ENCODE data around the gene SERTAD4.
"Not testable (repeated sequence)": the region's sequence is repeated elsewhere in the genome, so short reads cannot be mapped to it uniquely, and the experiment has no call there.

Gene SERTAD4

GRCh38 chr1:210232511-210233215 is at the start of gene SERTAD4:
Gene SERTAD4 (plus strand): TSS chr1:210232796. CDS start chr1:210237961, 5,165 bp downstream.
- H3K4me1 Mint-ChIP-seq: peaks cover 6% of the 10 kb centered on the region
- H3K27ac Mint-ChIP-seq: no peak within 1 kb of the TSS
- no peak for DNase-seq (ENCODE audit: low spot score in 2 of 2)
- H3K4me3 Mint-ChIP-seq: peak within 1 kb of the TSS; percentile 52
- ATAC-seq: peak; percentile 31
- H3K9me3 Mint-ChIP-seq: no peaks in the 10 kb centered on the region
- H3K36me3 Mint-ChIP-seq: no peaks in the 10 kb centered on the region

- no peaks in the 10 kb centered on the region for H3K9me3 Mint-ChIP-seq
- no peaks in the 10 kb centered on the region for H3K4me1 Mint-ChIP-seq
- H3K27ac Mint-ChIP-seq: no peak overlapping the region
- DNase-seq (ENCODE audit: low spot score in 2 of 2) (no peak), ATAC-seq (no peak)
- H3K4me3 Mint-ChIP-seq: no peak overlapping the region
- no peaks in the 10 kb centered on the region for H3K36me3 Mint-ChIP-seq
These were observed 47.5 kb upstream of the SERTAD4 start for GRCh38 chr1:210185063-210185462.

GRCh38 chr1:210187849-210188606 is 44.6 kb upstream of the SERTAD4 start:
- not testable (repeated sequence) for H3K36me3 Mint-ChIP-seq; ATAC-seq; H3K27ac Mint-ChIP-seq; H3K4me3 Mint-ChIP-seq; H3K4me1 Mint-ChIP-seq; H3K9me3 Mint-ChIP-seq; DNase-seq (ENCODE audit: low spot score in 2 of 2)

GRCh38 chr1:210189426-210189825 is 43.2 kb upstream of the SERTAD4 start:
- Mint-ChIP-seq H3K9me3 (no peaks in the 10 kb centered on the region), H3K27ac (no peak overlapping the region), H3K36me3 (no peaks in the 10 kb centered on the region), H3K4me3 (no peak overlapping the region), H3K4me1 (no peaks in the 10 kb centered on the region)
- ATAC-seq (no peak), DNase-seq (ENCODE audit: low spot score in 2 of 2) (no peak)

GRCh38 chr1:210195635-210196160 is 36.9 kb upstream of the SERTAD4 start:
- Mint-ChIP-seq H3K36me3 (no peaks in the 10 kb centered on the region), H3K4me3 (no peak overlapping the region), H3K9me3 (no peaks in the 10 kb centered on the region), H3K4me1 (no peaks in the 10 kb centered on the region), H3K27ac (no peak overlapping the region)
- ATAC-seq (no peak), DNase-seq (ENCODE audit: low spot score in 2 of 2) (no peak)

GRCh38 chr1:210196266-210196665 is 36.3 kb upstream of the SERTAD4 start:
- H3K27ac Mint-ChIP-seq; H3K4me1 Mint-ChIP-seq; H3K36me3 Mint-ChIP-seq; H3K4me3 Mint-ChIP-seq; DNase-seq (ENCODE audit: low spot score in 2 of 2); ATAC-seq; H3K9me3 Mint-ChIP-seq: not testable (repeated sequence)

- no peak for DNase-seq (ENCODE audit: low spot score in 2 of 2)
- no peaks in the 10 kb centered on the region for H3K4me1 Mint-ChIP-seq
These were observed 33.8 kb upstream of the SERTAD4 start for GRCh38 chr1:210198840-210199239.

GRCh38 chr1:210200124-210200736 is 32.4 kb upstream of the SERTAD4 start:
- no peaks in the 10 kb centered on the region for H3K36me3 Mint-ChIP-seq
- no peak overlapping the region for H3K27ac Mint-ChIP-seq
- no peaks in the 10 kb centered on the region for H3K9me3 Mint-ChIP-seq
- no peak for DNase-seq (ENCODE audit: low spot score in 2 of 2)
- no peak overlapping the region for H3K4me3 Mint-ChIP-seq
- H3K4me1 Mint-ChIP-seq: no peaks in the 10 kb centered on the region
- ATAC-seq: no peak

More at GRCh38 chr1:210198840-210199239, 33.8 kb upstream of the SERTAD4 start:
- no peaks in the 10 kb centered on the region for H3K9me3 Mint-ChIP-seq
- H3K4me3 Mint-ChIP-seq: no peak overlapping the region
- no peaks in the 10 kb centered on the region for H3K36me3 Mint-ChIP-seq
- ATAC-seq: no peak
- no peak overlapping the region for H3K27ac Mint-ChIP-seq

GRCh38 chr1:210201681-210202080 is 30.9 kb upstream of the SERTAD4 start:
- no peak overlapping the region for H3K27ac Mint-ChIP-seq
- H3K4me1 Mint-ChIP-seq: no peaks in the 10 kb centered on the region
- H3K36me3 Mint-ChIP-seq: no peaks in the 10 kb centered on the region
- ATAC-seq (no peak), DNase-seq (ENCODE audit: low spot score in 2 of 2) (no peak)
- no peak overlapping the region for H3K4me3 Mint-ChIP-seq
- no peaks in the 10 kb centered on the region for H3K9me3 Mint-ChIP-seq

GRCh38 chr1:210207597-210208450 is 24.8 kb upstream of the SERTAD4 start:
- H3K36me3 Mint-ChIP-seq: no peaks in the 10 kb centered on the region
- ATAC-seq (no peak), DNase-seq (ENCODE audit: low spot score in 2 of 2) (no peak)

GRCh38 chr1:210213335-210213734 is 19.3 kb upstream of the SERTAD4 start:
- DNase-seq (ENCODE audit: low spot score in 2 of 2) (no peak), ATAC-seq (no peak)
- H3K27ac Mint-ChIP-seq: no peak overlapping the region
- no peaks in the 10 kb centered on the region for H3K4me1 Mint-ChIP-seq
- no peaks in the 10 kb centered on the region for H3K36me3 Mint-ChIP-seq
- no peaks in the 10 kb centered on the region for H3K9me3 Mint-ChIP-seq
- H3K4me3 Mint-ChIP-seq: no peak overlapping the region

More at GRCh38 chr1:210207597-210208450, 24.8 kb upstream of the SERTAD4 start:
- H3K9me3 Mint-ChIP-seq: no peaks in the 10 kb centered on the region
- no peak overlapping the region for H3K27ac Mint-ChIP-seq
- H3K4me3 Mint-ChIP-seq: no peak overlapping the region
- no peaks in the 10 kb centered on the region for H3K4me1 Mint-ChIP-seq

GRCh38 chr1:210214573-210215409 is 17.8 kb upstream of the SERTAD4 start:
- Mint-ChIP-seq H3K36me3 (no peaks in the 10 kb centered on the region), H3K27ac (no peak overlapping the region), H3K9me3 (no peaks in the 10 kb centered on the region), H3K4me1 (no peaks in the 10 kb centered on the region), H3K4me3 (no peak overlapping the region)
- ATAC-seq (no peak), DNase-seq (ENCODE audit: low spot score in 2 of 2) (no peak)

- Mint-ChIP-seq H3K27ac (no peak overlapping the region), H3K4me3 (no peak overlapping the region), H3K36me3 (no peaks in the 10 kb centered on the region), H3K9me3 (no peaks in the 10 kb centered on the region), H3K4me1 (no peaks in the 10 kb centered on the region)
- ATAC-seq (no peak), DNase-seq (ENCODE audit: low spot score in 2 of 2) (no peak)
These were observed 15.1 kb upstream of the SERTAD4 start for GRCh38 chr1:210217482-210217881.

- no peak overlapping the region for H3K27ac Mint-ChIP-seq
- H3K9me3 Mint-ChIP-seq: no peaks in the 10 kb centered on the region
- H3K4me3 Mint-ChIP-seq: no peak overlapping the region
- DNase-seq (ENCODE audit: low spot score in 2 of 2) (no peak), ATAC-seq (no peak)
- H3K4me1 Mint-ChIP-seq: no peaks in the 10 kb centered on the region
- no peaks in the 10 kb centered on the region for H3K36me3 Mint-ChIP-seq
These were observed 14.5 kb upstream of the SERTAD4 start for GRCh38 chr1:210218047-210218446.
